Activated CD8-positive, alpha-beta memory T cell treated with anti-CD3 and anti-CD28 coated beads for 36 hours (primary cell): ENCODE measurements around the gene MCCC1. TPM values are rescaled to one million over a fixed set of nuclear protein-coding genes. Genes with fewer than 3 reads are reported as not detected.
"Not testable (repeated sequence)": the region's sequence is repeated elsewhere in the genome, so short reads cannot be mapped to it uniquely, and the experiment has no call there.

Experiments used
- CTCF ChIA-PET: fragments of 350-600 bp; sonication (Branson Sonifier 250); formaldehyde crosslinking; loops from one replicate; lab custom pipeline; 2021; ENCODE audit warnings: antibody characterized with exemption; lab: Charles Lee
- POLR2A ChIA-PET: fragments of 350-600 bp; sonication (Branson Sonifier 250); formaldehyde crosslinking; loops from one replicate; lab custom pipeline; 2021; ENCODE audit warnings: antibody characterized with exemption; lab: Charles Lee
- total RNA-seq, 2 experiments: library from RNA; stranded (reverse); gene quantifications; one replicate each; pipeline ENCODE4 v1.2.3, GENCODE V29; 2021

MCCC1 gene
- total RNA-seq, 2 experiments from 2014 or later: 33.9 to 35.8 TPM

- CTCF ChIA-PET: no interaction called here
- POLR2A ChIA-PET: no interaction called here
These were observed 90.5 kb downstream of the MCCC1 start for GRCh38 chr3:183008800-183009199.

DNA sequence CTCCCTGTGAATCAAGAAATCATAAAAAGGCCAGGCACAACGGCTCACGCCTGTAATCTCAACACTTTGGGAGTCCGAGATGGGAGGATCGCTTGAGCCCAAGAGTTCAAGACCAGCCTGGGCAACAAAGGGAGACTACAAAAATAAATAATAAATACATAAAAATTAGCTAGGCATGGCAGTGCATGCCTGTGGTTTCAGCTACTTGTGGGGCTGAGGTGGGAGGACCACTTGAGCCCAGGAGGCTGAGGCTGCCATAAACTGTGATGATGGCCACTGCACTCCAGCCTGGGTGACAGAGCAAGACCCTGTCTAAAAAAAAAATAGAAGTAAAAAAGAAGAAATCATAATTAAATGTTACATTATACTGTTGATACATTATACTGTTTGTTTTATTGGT is 91.0 kb downstream of the MCCC1 start:
- CTCF ChIA-PET: no interaction called here
- POLR2A ChIA-PET: no interaction called here

DNA sequence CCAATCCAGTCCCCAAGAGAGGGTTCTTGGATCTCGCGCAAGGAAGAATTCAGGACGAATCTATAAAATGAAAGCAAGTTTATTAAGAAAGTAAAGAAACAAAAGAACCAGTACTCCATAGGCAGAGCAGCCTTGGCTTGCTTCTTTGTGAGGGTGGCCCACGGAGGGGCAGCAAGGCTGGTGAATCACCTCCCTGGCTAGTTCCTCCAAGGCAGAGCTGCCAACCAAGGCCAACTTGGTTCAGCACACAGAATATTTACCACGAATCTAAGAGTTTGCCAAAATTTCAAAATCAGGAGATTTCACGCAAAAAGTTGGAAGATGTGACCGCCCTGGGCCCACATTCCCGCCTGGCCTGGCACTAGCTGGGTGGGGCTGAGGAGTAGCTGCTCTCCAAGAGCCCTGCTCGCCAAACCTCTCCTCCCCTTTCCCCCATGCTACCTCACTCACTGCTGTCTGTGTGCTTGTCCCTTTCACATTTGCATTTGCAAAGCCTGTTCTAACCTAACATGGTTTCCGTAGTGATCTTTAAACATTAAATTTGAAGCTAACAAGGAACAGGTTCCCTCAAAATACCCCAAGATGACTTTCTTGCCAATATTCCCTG is 92.8 kb downstream of the MCCC1 start:
- CTCF ChIA-PET: interaction anchor here (0.6 kb wide), 1 partner anchor 242 kb away, joined by 3 read pairs; no protein-coding TSS in a partner anchor
- POLR2A ChIA-PET: no interaction called here

- CTCF ChIA-PET: no interaction called here
These were observed 99.5 kb downstream of the MCCC1 start for GRCh38 chr3:182999767-183000166.

GRCh38 chr3:182993486-182994201 is 105.7 kb downstream of the MCCC1 start:
- CTCF ChIA-PET, POLR2A ChIA-PET: not testable (repeated sequence)

More at GRCh38 chr3:182999767-183000166, 99.5 kb downstream of the MCCC1 start:
- POLR2A ChIA-PET: no interaction called here

DNA sequence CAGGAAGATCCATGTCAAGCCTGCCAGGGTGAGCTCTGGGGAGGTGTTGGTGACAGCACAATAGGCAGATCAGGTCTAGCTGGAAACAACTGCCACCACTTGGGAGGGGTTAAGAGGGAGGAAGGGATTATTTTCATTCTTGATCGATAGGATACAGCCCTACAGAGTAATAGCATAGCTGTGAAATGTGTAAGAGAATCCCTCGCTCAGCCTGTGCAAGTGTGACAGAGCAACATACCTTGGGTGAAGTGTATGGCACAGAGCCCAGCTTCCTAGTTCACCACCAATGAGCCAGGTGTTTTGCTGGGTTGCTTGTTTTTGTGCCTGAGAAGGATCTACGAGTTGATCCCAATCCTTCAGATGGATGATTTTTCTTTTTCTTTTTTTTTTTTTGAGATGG is 109.7 kb downstream of the MCCC1 start:
- ChIA-PET CTCF (interaction anchor here (1.0 kb wide), 1 partner anchor 16 kb away, joined by 3 read pairs; no protein-coding TSS in a partner anchor), POLR2A (no interaction called here)

DNA sequence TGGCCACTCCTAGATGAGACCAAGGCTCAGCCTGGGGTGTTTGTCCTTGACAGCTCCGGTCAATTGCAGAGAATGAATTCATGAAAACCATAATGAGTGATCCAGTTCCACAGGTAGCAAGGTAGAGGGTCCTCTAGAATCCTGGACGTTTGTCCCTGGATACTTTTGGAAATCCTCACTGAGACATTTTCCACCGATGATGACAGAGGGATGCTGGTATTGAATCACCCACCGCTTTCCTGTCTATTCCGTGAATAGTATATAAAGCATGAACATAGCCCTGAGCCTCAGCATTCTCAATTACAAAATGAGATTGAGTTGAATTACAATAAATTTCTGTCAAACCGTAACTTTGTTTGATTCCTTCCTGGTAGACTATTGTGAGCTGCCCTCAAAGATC is 113.3 kb downstream of the MCCC1 start:
- ChIA-PET CTCF (no interaction called here), POLR2A (no interaction called here)

GRCh38 chr3:182983876-182984275 is 115.4 kb downstream of the MCCC1 start:
- CTCF ChIA-PET: no interaction called here
- POLR2A ChIA-PET: no interaction called here

GRCh38 chr3:182981038-182981380 is 118.3 kb downstream of the MCCC1 start:
- ChIA-PET CTCF (interaction anchor here (1.3 kb wide), 1 partner anchor 16 kb away, joined by 3 read pairs; no protein-coding TSS in a partner anchor), POLR2A (no interaction called here)

- CTCF ChIA-PET: interaction anchor here (1.3 kb wide), 1 partner anchor 15 kb away, joined by 3 read pairs; no protein-coding TSS in a partner anchor
- POLR2A ChIA-PET: no interaction called here
These were observed 118.9 kb downstream of the MCCC1 start, which contains the start of gene DCUN1D1 for GRCh38 chr3:182980204-182981037. DCUN1D1 (minus strand) TSS chr3:182980538; CDS start chr3:182980489, 49 bp downstream.

DNA sequence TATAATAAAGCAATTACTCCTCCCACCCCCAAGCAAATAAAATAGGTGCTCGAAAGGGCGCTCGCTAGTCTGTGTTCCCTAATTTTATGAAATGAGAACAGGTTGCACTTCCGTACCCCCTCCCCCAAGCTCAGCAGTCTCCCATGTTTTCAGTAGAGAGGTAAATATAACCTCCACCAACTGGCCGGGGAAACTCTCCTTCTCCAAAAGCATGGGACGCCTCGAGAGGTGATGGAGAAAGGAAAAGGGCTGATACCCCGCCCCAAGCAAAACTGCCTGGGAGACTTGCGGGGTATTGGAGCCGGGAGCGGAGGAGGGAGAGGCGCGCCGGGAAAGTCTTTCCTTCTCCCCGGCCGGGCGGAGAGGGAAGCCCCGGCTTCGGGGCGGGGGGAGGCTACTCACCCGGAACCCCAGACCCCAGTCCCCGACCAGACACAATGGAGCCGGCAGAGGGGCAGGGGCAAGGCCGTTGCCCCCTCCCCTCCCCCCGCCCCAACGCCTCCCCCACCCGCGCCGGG is 119.6 kb downstream of the MCCC1 start:
- CTCF ChIA-PET: no interaction called here

DNA sequence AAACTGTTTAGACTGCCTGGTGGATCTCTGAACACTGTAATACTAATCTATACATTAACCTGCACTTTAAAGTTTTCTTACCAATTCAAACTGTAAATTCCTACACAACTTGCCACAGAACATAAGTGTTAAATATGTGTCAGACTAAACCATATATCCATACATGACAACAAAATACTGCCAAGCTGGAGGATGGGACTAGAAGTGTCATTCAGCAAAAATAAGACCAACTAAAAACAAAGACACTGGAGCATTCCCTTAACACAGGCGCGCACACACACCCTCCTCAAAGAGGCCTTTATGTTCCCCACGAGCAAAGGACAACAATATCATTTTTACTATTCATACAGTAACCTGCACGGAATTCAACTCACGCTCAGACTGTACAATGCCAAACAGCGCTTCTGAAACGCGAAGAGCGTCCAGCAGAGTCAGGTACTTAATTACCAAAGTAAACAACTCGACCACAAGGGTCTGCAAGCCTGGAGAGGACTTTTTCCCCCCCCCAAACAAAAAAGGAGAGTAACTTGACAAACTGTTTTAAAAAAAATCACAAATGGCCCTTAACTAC is 120.1 kb downstream of the MCCC1 start:
- POLR2A ChIA-PET: interaction anchor here (0.6 kb wide), 1 partner anchor 50 kb away, joined by 4 read pairs; no protein-coding TSS in a partner anchor
- CTCF ChIA-PET: no interaction called here

More for the DNA sequence above, 119.6 kb downstream of the MCCC1 start:
- POLR2A ChIA-PET: no interaction called here

- CTCF ChIA-PET: no interaction called here
- POLR2A ChIA-PET: interaction anchor here (0.8 kb wide), 1 partner anchor 10 kb away, joined by 4 read pairs; no protein-coding TSS in a partner anchor
These were observed 120.9 kb downstream of the MCCC1 start for GRCh38 chr3:182978387-182978786.

- POLR2A ChIA-PET: no interaction called here
- CTCF ChIA-PET: interaction anchor here (0.8 kb wide), 1 partner anchor 16 kb away, joined by 3 read pairs; no protein-coding TSS in a partner anchor
These were observed 126.2 kb downstream of the MCCC1 start for GRCh38 chr3:182973047-182973446.

DNA sequence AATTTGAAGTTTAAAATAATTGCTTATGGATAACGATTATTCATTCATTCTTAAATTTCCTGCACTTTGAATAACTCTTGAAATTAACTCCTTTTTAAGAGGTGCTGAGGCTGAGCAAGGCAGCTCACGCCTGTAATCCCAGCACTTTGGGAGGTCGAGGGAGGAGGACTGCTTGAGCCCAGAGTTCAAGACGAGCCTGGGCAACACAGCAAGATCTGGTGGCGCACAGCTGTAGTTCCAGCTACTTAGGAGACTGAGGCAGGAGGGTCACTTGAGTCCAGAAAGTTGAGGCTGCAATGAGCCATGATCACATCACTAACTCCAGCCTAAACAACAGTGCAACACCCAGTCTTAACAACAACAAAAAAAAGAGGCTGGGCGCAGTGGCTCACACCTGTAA is 126.9 kb downstream of the MCCC1 start:
- CTCF ChIA-PET: no interaction called here
- POLR2A ChIA-PET: no interaction called here

- ChIA-PET CTCF (no interaction called here), POLR2A (no interaction called here)
These were observed 127.7 kb downstream of the MCCC1 start for GRCh38 chr3:182971637-182972036.

- CTCF ChIA-PET: no interaction called here
- POLR2A ChIA-PET: no interaction called here
These were observed 128.4 kb downstream of the MCCC1 start for GRCh38 chr3:182970811-182971418.

DNA sequence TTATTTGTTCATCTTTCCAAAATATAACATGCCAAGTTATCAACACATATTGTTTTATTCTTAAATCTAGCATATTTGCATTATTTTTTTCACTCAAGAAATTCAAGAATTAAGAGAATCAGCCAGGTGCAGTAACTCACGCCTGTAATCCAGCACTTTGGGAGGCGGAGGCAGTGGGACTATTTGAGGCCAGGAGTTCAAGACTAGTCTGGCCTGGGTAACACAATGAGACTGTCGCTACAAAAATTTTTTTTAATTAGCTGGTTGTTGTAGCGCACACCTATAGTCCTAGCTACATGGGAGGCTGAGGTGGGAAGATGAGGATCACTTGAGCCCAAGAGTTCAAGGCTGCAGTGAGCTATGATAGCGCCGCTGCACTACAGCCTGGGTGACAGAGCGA is 129.4 kb downstream of the MCCC1 start:
- ChIA-PET POLR2A (no interaction called here), CTCF (interaction anchor here (0.7 kb wide), 1 partner anchor 60 kb away, joined by 3 read pairs; no protein-coding TSS in a partner anchor)
